Measurements from ENCODE around the gene LGMN.

LGMN gene

DNA sequence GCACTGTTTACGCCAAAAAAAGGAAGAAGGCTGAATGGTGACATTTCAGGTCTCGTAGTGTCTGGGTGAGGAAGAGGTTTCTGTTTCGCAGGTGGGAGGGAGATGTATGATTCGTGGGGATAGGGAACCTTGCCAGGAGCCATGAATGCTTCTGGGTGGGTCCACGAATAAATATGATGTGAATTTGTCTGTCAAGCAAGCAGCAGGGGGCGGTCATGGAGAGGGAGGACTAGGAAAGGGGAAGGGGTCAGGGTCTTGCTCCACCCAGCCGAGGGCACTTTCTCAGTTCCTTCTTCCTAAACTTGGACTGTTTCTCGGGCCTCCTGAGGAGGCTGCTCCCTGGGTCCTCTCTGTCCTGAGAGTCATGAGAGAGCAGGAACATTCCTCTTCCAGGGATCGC is 72.5 kb downstream of the LGMN start:
- no peak for DNase-seq (ENCODE audit: low read depth)

DNA sequence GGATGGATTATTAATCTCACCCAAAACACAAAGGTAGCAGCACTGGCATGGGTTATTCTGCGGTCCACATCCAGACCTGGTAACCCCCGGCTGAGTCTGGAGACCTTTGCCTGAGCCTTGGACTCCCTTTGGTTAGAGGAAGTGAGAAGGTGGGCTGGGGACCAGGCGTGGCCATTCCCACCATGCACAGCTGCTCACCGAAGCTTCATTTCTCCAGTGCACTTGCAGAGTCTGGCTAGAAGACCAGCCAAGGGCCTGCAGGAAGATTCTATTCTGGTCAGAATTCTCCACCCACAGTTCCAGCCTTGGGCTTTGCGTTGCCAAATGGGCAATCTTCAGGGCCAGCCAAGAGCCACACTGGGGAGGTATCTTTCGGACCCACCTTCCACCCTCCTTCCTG is 73.0 kb downstream of the LGMN start:
- no peak for DNase-seq (ENCODE audit: low read depth)

DNA sequence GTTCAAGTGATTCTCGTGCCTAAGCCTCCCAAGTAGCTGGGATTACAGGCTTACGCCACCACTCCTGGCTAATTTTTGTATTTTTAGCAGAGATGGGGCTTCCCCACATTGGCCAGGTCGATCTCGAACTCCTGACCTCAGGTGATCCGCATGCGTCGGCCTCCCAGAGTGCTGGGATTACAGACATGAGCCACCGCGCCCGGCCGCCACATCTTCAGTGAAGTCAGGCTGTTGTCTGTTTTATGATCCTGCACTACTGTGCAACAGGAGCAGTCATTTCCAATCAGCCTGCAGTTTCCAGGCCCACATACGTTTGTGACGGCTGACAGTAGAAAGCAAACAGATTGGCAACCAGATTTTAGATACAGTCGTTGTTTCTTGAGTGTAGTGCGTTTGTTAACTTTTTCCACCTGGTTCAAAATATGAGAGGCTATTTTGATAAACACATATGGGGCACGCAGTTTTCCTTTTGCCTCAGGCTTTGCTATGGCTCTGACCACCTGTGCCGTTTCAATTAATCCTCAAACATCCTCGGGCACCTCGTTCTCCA is 74.8 kb downstream of the LGMN start:
- DNase-seq (ENCODE audit: low read depth): no peak

GRCh38 chr14:92670643-92671366 is 77.6 kb downstream of the LGMN start:
- no peak for DNase-seq (ENCODE audit: low read depth)

GRCh38 chr14:92670160-92670559 is 78.3 kb downstream of the LGMN start:
- no peak for DNase-seq (ENCODE audit: low read depth)

DNA sequence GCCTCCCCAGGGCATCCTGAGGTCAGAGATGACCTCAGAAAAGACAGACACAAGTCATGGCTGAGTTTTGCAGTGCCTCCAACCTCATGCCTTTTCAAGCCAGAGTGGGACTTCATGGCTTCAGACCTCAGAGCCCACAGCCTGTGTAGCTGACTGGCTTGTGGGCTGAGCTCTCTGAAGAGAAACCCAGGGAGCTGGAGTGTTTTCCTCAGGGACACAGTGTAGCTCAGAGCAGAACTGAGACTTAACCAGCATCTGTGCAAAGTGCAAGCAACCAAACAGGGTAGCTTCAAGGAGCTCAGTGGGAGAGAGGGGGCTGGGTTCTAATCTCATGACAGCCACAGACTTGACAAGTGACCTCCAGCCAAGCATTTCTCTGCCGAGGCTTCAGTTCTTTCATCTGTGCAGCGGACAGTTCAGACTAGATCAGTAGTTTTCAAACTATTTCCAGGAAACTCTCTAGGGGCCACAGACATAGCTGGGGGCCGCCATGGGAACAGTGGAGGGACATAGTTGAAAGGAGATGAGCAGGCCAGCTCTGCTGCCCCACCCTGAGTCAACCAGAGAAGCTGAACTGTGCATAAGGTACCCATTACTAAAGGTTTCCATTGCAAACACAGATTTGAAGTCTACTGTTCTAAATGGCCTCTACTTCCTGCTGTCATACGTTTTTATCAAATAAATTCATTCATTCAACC is 80.0 kb downstream of the LGMN start:
- no peak for DNase-seq (ENCODE audit: low read depth)

DNA sequence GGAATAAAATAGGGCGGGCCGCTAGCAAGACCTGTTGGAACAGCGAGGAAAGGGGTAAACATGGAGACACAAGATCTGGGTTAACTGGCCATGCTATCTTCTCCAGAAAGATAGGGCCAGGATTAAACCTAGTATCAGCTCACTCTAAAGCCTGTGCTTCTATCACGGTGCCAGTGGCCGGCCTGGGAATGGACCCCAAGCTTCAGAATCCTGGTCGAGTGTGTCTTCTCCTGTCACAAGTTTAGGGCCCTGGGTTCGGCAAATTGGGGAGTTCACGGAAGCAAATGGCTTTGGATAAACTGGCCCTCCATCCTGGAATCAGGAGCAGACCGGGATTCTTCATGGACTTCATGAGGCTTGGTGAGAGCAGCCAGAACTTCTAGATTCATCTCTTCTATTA is 82.2 kb downstream of the LGMN start:
- no peak for DNase-seq (ENCODE audit: low read depth)

- no peak for DNase-seq (ENCODE audit: low read depth)
Observed at GRCh38 chr14:92665661-92666110, 82.7 kb downstream of the LGMN start.

DNA sequence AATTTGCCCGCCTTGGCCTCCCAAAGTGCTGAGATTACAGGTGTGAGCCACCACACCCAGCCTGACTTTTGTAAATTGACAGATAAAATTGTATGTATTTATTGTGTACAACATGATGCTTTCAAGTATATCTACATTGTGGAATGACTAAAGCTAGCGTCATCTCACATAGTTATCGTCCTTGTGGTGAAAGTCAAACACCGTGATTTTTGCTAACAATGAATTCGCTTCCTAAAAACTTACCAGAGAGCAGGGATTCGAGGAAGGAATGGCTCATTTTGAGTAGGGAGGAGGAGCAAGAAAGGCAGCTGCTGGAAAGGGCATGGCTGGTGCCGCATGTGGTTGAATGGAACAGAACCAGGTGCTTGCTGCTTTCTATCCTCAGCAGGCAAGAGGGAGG is 85.4 kb downstream of the LGMN start:
- no peak for DNase-seq (ENCODE audit: low read depth)

DNA sequence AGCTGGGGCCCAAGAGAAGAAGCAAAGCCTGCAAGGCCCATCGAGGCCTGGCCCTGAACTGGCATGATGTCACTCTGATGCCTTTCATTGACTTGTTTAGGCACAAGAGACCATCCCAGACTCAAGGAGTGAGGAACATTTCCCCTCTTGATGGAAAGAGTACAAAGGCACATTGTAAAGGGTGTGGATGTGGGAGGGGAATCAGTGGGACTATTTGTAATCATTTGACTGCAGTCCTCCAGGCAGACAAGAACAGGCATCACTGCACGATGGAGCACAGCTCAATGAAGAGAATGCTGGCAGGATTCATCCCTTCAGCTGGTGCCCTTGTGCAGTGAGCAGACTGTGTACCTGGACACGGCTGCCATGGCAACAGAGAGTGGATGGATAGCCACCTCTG is 87.9 kb downstream of the LGMN start:
- DNase-seq (ENCODE audit: low read depth): no peak

GRCh38 chr14:92659765-92660561 is 88.5 kb downstream of the LGMN start:
- no peak for DNase-seq (ENCODE audit: low read depth)

- no peak for DNase-seq (ENCODE audit: low read depth)
Observed at GRCh38 chr14:92658684-92659083, 89.7 kb downstream of the LGMN start.

- no peak for DNase-seq (ENCODE audit: low read depth)
Observed at GRCh38 chr14:92658160-92658559, 90.3 kb downstream of the LGMN start.

DNA sequence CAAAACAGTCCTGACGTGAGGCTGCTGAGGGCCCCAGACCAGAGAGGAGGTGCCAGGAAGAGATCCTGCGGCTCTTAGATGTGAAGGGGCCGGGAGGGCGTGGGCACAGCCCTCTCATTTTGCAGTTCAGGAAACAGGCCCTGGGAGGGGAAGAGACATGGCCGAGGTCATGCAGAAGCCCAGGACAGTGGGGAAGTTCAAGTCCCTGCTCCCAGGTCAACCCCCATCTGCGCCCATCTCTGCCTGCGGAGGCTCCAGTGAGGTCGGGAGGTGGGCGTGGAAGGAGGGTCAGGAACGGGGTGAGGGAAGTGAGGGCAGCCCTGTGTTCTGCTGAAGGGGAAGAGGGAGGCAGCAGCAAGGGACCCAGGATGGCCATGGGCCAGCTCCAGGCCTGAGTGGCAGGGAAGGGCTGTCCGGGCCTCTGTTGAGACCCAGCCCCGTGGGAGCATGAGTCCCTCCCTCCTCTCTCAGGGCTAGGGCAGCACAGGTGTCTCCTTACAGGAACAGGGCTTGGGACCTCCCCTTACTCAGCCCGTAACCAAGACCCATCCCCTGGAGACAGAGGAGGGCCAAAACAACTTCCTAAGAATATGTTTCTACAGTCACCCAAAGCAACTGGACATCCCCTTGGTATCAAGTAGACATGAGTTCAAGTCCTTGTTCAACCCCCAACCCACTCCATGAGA is 90.8 kb downstream of the LGMN start:
- no peak for DNase-seq (ENCODE audit: low read depth)

GRCh38 chr14:92656306-92657081 is 91.9 kb downstream of the LGMN start:
- no peak for DNase-seq (ENCODE audit: low read depth)

GRCh38 chr14:92655419-92656201 is 92.8 kb downstream of the LGMN start:
- DNase-seq (ENCODE audit: low read depth): no peak

DNA sequence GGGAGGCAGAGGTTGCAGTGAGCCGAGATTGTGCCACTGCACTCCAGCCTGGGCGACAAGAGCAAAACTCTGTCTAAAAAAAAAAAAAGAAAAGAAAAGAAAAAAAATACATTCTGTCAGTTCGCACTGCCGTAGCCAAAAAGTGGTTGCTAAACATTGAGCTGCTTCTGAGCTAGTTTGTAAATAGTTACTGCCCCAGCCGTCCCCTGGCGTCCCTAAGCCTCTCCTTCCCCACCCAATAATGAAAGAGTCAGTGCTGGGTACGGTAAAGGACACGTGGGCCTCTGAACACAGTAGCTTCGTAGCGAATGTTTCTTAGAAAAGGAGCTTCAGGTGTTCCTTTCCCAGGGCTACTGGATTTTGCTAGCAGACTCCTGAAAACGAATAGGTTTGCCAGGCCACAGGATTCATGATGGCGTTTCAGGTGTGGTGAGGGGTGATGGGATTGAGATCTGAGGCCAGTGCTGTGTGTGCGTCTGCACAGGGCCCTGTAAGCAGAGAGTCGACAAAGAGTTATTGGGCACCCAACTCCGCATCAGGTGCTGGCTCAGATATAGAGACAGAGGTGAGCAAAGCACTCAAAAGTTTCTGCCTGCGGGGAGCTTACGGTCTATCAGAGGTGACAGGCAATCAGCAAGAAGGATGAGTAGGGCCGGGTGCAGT is 94.1 kb downstream of the LGMN start:
- DNase-seq (ENCODE audit: low read depth): no peak

Measured in non-pigmented ciliary epithelial cell (primary cell).